Globus pallidus (tissue), 1 donor: ENCODE results near the gene CREBBP.
"Not testable (repeated sequence)": the region's sequence is repeated elsewhere in the genome, so short reads cannot be mapped to it uniquely, and the experiment has no call there.

Experiments used
- DNase-seq: peaks from one replicate; pipeline ENCODE4 v3.0.0-alpha.2; 2015; ENCODE audit warnings: low spot score

Gene CREBBP

DNA sequence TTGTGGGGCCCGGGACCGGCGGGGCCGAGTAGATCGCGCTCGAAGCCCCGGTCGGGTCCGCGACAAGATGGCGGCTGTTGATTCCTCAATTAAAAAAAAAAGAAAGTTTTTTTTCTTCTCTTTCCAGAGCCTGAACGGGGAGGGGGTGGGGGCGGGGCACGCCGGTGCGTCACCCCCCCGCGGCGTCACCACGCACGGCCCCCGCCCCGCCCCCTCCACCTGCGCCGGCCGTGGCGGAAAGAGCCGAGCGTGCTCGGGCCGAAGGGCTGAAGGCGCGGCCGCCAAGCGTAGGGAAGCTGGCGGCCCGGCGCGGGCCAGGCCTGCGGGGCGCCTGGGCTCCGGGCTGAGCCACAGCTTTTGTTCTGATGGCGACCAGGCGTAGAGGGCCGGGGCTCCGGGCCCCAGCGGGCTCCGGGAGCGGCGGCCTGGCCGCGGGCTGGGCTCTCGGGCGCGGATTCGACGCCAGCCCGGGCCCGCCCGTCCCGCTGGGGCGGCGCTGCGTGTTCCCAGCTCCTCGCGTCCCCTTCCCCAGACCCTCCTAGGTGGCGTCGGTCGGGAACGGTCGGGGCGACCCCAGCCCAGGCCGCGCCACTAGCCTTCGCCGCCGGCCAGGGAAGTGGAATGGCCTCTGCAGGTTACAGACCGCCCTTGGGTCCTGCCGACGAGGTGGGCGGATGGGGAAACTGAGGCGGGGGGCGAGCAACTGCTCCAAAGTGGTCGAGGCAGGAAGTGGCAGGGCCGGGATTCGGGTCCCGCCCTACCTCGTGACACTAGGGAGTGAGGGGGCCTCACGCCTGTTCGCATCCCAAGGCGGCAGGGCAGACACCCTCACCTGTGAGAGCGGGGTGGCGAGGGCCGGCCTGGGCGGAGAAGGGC is at the start of gene CREBBP:
CREBBP (minus strand) TSS at position 91 of the 876 bp plus-strand sequence. CDS start 797 bp downstream, outside the sequence.
- DNase-seq, result peak; percentile 89

DNA sequence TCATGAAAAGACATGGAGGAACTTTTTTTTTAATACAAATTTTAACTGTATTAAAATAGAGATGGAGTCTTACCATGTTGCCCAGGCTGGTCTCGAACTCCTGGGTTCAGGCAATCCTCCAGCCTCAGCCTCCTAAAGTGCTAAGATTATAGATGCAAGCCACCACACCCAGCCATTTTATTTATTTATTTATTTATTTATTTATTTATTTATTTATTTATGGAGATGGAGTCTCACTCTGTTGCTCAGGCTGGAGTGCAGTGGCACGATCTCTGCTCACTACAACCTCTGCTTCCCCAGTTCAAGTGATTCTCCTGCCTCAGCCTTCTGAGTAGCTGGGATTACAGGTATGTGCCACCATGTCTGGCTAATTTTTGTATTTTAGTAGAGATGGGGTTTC is 46.6 kb upstream of the CREBBP start:
- DNase-seq, result not testable (repeated sequence)

DNA sequence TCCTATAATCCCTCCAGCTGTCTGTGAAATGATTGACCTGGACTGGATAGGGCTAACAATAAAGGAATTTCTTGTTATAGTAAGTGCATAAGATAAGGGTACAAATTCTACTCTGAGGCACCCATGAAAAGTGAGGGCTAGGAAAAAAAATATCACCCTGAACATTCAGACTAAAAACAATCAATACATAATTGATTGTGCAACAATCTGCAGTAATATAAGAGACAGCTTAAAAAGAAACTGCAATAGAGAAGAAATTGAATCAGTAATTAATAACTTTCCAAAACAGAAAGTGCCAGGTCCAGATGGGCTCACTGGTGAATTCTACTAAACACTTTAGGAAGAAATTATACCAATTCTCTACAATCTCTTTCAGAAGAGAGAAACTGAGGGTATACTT is 44.2 kb upstream of the CREBBP start:
- no peak for DNase-seq

DNA sequence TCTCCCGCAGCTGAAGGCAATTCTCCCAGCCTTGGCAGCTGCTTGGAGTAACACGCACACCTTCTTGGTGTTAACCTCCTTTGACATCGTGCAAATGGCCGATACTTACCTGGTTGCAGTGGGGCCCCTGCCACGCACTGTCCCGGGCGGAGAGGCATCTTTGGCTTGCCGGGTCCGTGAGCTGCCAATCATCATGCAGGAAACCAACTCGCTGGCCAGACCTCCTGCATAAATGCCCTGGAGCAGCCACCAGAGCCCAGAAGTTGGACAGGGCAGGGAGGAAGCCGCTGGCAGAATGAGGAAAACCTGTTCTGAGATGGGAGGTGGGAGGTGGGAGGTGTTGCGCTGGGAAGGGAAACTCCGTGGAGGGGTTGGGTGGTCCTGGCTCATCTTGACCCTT is 41.7 kb upstream of the CREBBP start:
- DNase-seq, result no peak

DNA sequence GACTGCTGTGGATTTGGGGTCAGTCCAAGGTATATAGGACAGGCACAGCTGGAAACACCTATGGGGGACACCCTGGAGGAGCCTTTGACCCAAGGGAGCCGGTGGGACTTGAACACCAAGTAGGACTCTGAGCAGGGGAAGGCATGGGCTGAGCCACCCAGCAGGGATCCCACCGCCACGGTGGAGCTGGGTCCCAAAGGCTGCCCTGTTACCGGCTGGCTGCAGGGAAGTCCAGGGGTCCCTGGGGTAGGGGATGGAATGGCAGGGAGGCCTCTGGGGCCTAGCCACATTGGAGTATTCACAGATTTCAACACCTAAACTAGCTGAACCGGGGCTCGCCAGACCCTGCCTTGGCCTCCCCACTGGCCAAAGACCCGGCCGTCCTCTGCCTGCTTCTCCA is 39.7 kb upstream of the CREBBP start:
- DNase-seq, result no peak

DNA sequence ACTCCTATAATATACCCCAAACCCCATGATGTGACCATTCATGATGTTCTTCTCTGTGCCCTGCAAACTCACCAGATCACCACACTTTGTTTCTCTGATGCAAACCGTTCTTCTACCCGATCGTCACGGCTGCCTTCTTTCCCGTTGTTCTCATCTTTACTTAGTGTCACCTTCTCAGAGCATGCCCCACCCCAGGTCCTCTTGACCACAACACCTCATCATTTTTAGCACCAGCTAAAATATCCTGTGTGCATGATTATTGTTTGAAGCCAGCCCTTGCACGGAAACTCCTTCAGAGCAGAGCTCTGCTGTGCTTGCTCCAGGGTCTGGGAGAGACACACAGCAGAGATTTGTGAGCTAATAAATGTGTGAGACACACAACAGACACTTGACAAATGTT is 38.9 kb upstream of the CREBBP start:
- DNase-seq, result no peak

DNA sequence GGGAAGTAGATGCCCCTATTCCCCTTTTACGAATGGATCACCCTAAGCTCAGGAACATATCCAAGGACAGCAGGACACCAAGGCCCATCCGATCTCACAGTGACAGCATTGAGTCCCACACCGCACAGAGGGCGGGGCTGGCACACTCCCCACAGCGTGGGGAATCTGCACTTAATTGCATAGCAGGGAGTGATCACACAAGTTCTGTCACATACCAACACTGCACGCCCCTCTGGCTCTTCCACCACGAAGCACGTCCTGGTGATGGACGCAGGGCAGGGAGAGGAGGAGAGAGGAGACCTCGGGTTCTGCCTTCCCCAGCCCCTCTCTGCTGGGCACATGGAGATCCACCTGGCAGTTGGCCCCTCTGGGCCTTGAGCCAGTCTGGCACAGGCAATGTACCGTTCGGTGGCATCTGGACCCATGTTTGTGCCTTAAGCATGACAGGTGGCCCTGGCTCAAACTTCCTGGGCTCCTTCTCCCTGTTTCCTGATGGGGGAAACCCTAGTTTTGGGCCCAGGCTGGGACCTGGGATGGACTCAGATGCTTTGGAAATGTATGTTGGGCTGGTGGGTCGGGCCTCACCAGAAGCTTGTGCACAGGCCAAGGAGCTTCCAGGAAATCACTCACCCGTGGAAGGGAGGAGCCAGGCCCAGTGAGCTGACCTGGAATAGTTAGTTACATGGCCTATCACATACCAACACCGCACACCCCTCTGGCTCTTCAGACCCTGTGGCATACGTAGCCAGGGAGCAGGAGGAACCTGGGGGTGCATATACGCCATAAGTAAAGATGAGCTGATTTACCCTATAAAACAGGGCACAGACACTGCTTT is 35.1 kb upstream of the CREBBP start:
- DNase-seq, result no peak

DNA sequence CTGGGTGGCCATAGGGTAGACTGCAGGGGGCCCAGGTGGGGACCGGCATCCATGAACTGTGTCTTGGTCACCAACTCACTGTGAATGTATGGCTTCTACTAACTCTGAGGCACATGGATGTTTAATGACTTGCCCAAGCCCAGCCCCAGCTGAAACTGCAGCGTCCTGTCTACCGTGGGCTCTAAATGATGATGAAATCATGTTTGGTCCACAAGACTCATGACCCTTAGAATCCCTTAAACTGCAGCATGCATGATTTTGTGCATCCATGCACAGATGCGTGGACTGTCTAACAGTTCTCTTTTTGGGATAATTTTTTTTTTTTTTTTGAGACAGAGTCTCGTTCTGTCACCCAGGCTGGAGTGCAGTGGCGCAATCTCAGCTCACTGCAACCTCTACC is 32.4 kb upstream of the CREBBP start:
- DNase-seq, result no peak

DNA sequence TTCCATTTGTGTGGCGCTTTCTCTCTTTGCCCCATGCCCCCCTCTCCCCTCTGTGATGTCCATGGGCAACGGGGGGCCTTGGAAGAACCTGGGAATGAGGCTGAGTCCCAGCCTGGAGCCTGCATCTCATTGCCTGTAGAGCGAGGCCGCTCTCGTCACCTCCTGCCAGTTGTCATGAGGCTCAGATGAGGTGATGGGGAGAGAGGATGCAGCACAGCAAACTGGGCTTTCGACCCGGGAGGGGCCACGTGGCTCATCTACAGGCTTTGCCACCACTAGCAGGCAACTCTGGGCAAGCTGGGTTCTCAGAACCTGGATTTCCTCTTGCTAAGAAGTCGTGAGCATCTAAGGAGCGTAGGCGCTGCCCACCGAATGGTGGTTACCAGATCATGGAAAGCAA is 31.9 kb upstream of the CREBBP start:
- DNase-seq, result no peak

DNA sequence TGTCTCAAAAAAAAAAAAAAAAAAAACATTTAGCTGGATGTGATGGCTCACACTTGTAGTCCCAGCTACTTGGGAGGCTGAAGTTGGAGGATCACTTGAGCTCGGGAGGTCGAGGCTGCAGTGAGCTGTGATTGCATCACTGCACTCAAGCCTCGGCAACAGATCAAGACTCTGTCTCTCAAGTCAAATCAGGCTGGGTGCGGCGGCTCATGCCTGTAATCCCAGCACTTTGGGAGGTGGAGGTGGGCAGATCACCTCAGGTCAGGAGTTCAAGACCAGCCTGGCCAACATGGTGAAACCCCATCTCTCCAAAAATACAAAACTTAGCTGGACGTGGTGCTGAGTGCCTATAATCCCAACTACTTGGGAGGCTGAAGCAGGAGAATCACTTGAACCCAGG is 31.2 kb upstream of the CREBBP start:
- DNase-seq, result not testable (repeated sequence)

DNA sequence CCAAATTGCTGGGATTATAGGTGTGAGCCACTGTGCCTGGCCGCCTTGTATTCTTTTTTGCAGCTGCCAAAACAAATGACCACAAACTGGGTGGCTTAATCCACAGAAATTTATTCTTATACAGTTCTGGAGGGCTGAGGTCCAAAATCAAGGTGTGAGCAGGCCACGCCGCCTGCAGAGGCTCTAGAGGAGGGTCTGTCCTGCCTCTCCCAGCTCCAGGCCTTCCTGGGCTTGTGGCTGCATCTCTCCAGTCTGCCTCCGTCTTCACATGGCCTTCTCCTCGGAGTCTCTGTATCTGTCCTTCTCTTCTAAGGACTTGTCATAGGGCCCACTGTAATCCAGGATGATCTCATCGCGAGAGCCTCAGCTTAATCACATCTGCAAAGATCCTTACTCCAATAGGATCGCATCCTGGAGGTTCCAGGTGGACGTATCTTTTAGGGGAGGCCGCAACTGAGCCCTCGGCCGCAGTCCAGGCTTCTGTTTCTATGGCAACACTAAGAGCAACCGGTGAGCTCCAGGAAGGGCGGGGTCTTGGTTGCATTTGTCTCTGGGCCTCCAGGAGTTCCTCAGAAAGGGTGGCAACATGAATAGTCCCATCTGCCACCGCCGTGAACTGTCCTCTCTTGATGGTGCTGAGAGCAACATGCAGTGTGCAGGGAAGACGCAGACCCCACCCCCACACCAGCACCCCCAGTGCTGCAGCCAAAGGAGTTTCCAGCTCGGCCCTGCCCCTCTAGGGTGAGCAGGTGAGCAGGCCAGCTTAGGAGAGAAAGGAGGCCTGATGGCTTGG is 29.5 kb upstream of the CREBBP start:
- DNase-seq, result no peak

DNA sequence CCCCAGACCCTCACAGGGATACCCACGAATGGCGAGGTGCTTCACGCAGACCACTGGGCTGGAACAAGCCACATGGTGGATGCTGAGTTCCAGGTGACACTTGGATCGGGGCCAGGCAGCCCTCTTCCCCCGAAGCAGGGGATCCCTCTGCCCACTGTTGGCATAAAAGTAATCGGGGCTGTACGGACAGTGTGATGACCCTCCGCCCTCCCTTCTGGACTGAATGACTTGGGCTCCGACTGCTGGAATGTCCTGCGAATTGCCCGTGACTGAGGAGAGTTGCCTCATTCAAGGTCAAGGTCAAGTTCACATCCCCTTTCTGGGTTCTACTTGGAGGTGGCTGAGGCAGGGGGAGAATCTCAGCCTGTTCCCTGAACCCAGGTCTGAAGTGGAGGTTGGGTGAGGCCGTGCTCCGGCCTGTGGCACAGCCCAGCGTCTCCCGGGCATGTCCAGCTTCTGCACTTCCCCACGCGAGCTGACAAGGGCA is 28.5 kb upstream of the CREBBP start:
- DNase-seq, result no peak

DNA sequence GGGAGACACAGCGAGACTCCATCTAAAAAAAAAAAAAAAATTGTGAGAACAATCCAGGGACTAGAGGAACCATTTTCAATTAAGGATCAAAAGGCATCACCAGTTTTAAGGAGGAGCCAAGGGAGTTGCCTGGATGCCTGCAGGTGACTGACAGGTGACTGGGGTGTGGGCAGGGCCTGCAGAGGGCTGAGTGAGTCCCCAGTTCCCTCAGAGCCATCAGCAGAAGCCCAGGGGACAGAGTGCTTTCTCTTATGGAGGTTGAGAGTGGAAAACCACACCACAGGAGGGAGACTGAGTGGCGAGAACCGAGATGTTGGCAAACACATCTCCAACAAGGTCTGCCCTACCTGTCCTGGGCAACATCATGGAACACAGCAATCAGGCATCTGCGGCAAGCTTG is 27.1 kb upstream of the CREBBP start:
- no peak for DNase-seq

DNA sequence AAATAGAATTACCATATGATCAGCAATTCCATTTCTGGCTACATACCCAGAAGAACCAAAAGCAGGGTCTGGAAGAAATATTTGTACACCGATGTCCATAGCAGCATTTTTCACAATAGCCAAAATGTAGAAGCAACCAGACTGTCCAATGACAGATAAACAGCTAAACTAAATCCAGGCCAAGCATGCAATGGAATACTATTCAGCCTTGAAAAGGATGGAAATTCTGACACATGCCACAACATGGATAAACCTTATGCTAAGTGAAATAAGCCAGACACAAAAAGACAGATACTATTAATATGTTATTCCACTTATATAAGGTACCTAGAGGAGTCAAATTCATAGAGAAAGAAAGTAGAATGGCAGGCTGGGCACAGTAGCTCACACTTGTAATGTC is 25.9 kb upstream of the CREBBP start:
- DNase-seq, result no peak

DNA sequence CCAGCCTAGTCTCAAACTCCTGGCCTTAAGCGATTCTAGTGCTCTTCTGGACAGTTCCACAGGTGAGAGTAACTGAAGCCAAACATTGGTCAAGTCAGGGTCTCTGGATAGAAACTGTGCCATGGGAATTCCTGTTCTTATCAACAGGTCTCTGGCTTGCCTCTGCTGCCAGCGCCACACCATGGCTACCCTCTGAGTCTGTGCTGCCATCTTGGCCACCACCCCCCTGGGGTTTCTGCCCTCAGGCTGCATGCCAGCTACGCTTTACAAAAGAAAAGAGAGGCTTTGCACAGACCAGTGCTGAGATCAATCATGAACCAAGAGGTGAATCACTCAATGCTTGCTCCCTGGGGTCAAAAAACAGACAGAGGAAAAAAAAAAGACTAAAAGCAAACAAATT is 24.4 kb upstream of the CREBBP start:
- no peak for DNase-seq

DNA sequence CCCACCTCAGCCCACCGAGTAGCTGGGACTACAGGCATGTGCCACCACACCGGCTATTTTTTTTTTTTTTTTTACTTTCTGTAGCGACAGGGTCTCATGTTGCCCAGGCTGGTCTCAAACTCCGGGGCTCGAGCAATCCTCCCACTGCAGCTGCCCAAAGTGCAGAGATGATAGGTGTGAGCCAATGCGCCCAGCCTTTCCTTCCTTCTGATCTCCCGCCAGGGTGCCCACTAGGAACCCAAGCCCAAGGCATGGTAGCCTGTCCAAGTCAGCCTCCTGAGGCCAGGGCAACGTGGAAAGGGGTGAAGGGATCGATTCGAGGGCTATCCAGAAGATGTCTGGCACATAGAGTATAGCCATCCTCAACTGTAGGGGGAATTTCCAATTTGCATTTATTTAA is 9.6 kb upstream of the CREBBP start:
- no peak for DNase-seq

DNA sequence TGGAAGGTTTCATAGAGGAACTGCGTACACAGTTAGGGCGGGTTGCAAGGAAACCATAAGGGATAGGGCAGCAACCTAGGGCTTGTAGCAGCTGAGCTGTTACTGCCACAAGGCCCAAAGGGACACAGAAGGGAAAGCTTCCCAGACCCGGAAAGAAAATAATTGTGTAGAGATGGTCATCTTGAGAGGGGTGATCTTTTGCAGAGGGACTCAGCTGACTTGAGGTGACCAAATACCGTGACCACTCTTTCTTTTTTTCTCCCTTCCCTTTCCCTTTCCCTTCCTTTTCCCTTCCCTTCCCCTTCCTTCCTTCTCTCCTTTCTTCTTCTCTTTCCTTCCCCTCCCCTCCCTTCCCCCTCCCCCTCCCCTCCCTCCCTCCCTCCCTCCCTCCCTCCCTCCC is 8.5 kb upstream of the CREBBP start:
- no peak for DNase-seq

DNA sequence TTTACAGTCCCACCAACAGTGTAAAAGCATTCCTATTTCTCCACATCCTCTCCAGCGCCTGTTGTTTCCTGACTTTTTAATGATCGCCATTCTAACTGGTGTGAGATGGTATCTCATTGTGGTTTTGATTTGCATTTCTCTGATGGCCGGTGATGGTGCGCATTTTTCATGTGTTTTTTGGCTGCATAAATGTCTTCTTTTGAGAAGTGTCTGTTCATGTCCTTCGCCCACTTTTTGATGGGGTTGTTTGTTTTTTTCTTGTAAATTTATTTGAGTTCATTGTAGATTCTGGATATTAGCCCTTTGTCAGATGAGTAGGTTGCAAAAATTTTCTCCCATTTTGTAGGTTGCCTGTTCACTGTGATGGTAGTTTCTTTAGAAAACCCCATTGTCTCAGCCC is 5.5 kb upstream of the CREBBP start:
- not testable (repeated sequence) for DNase-seq

DNA sequence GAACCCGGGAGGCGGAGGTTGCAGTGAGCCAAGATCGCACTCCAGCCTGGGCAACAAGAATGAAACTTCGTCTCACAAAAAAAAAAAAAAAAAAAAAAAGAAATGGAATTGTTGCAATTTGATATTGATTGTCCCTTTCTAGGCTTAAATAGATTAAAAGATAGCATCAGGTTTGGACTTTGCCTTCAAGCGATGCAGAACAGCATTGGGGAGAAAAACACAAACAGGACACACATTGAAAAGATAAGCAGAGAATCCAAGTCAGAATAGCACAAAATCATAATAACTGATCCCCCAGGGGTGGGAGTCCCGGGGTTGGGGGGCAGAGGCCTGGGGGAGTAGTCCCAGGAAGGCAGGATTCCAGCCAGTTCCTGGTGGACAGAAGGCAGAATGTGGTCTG is 3.9 kb upstream of the CREBBP start:
- DNase-seq, result no peak

DNA sequence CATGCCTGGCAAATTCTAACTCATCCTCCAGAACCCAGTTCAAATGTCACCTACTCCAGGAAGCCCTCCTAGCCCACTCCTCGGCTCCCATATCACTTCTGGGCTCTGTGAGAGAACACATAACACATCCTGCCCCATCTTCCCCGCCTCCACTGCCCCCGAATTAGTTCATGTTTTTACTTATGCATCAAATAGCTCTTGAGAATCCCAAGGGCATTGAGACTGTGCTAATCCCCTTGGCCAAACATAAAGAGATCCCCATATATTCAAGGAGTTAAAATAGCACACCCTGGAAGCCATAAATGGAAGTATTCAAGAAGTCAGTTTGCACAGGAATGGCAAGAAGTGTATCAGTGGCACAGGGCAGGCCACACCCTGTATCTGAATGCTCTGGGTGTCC is 2.0 kb upstream of the CREBBP start:
- DNase-seq, result no peak

DNA sequence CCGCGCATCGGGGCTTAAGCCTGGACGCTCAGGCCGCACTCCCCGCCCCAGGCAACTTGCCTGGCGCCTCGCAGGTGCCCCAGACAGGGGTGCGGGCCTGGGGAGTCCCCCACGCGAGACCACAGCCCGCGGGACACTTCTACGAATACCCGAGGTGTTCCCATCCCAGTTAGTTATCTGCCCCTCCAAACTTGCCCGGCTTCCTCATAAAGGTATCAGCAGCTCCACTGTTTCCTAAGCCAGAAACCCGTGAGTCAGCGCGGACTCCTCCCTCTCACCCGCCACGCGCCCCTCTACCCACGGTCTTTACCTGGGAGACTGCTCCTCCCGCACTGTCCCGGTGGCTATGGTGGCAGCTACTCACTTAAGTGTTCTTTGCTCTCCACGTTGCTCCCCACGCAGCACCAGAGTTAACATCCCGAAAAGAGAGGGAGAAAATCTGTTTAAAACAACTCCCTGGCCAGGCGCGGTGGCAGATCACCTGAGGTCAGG is 1.0 kb upstream of the CREBBP start:
- DNase-seq, result no peak
